H9 (cell line): ENCODE results near the gene DNASE1L3. TPM values are rescaled to one million over a fixed set of nuclear protein-coding genes. Genes with fewer than 3 reads are reported as not detected.

Experiments
- DNase-seq: peaks from one replicate; pipeline ENCODE4 v3.0.0-alpha.2; 2017
- H2AFZ ChIP-seq: one replicate; pipeline ENCODE4 v1.6.1; 2013; ENCODE audit warnings: mild to moderate bottlenecking, low read length, control low read depth, moderate library complexity
- H2AK5ac ChIP-seq: 2 replicates; pipeline ENCODE4 v1.6.1; 2013; ENCODE audit warnings: low read length, control low read depth, mixed read lengths; ENCODE audit not compliant: insufficient read length
- H2BK120ac ChIP-seq: one replicate; pipeline ENCODE4 v1.6.1; 2013; ENCODE audit warnings: low read depth, mild to moderate bottlenecking, low read length, control low read depth, inconsistent platforms; ENCODE audit not compliant: poor library complexity, severe bottlenecking
- H2BK12ac ChIP-seq: 2 replicates; pipeline ENCODE4 v1.6.1; 2013; ENCODE audit warnings: low read length, control low read depth, mixed read lengths, low read depth; ENCODE audit not compliant: insufficient read length
- H2BK15ac ChIP-seq: 2 replicates; pipeline ENCODE4 v1.6.1; 2013; ENCODE audit warnings: low read depth, low read length, control low read depth
- H2BK20ac ChIP-seq: one replicate; pipeline ENCODE4 v1.6.1; 2013; ENCODE audit warnings: low read depth, mild to moderate bottlenecking, low read length, control low read depth, inconsistent platforms; ENCODE audit not compliant: poor library complexity, severe bottlenecking
- H2BK5ac ChIP-seq: 2 replicates; pipeline ENCODE4 v1.6.1; 2013; ENCODE audit warnings: low read length, control low read depth, mixed read lengths; ENCODE audit not compliant: insufficient read length
- H3K14ac ChIP-seq: 2 replicates; pipeline ENCODE4 v1.6.1; 2013; ENCODE audit warnings: low read length, control low read depth; ENCODE audit not compliant: insufficient read depth
- H3K18ac ChIP-seq: 2 replicates; pipeline ENCODE4 v1.6.1; 2013; ENCODE audit warnings: low read depth, mild to moderate bottlenecking, mixed read lengths, low read length, control low read depth; ENCODE audit not compliant: insufficient read length
- H3K23ac ChIP-seq: 2 replicates; pipeline ENCODE4 v1.6.1; 2013; ENCODE audit warnings: low read length, control low read depth, mixed read lengths, low read depth; ENCODE audit not compliant: insufficient read length
- H3K23me2 ChIP-seq: 2 replicates; pipeline ENCODE4 v1.6.1; 2013; ENCODE audit warnings: low read depth, mild to moderate bottlenecking, mixed read lengths, low read length, control low read depth; ENCODE audit not compliant: insufficient read length, poor library complexity, severe bottlenecking
- H3K27ac ChIP-seq: 2 replicates; pipeline ENCODE4 v1.5.1; 2013; ENCODE audit warnings: low read length, control low read depth, mixed read lengths, low read depth; ENCODE audit not compliant: insufficient read length
- H3K27me3 ChIP-seq: 2 replicates; pipeline ENCODE4 v1.6.1; 2013; ENCODE audit warnings: low read length, control low read depth, inconsistent platforms; ENCODE audit not compliant: insufficient read depth
- H3K4ac ChIP-seq: 2 replicates; pipeline ENCODE4 v1.6.1; 2013; ENCODE audit warnings: low read depth, mild to moderate bottlenecking, control low read depth, inconsistent platforms, low read length, moderate library complexity
- H3K4me1 ChIP-seq: 2 replicates; pipeline ENCODE4 v1.6.1; 2013; ENCODE audit warnings: low read length, control low read depth, inconsistent platforms; ENCODE audit not compliant: insufficient read depth
- H3K4me2 ChIP-seq: 2 replicates; pipeline ENCODE4 v1.6.1; 2013; ENCODE audit warnings: low read length, control low read depth, mixed read lengths; ENCODE audit not compliant: insufficient read length, insufficient read depth
- H3K56ac ChIP-seq: 2 replicates; pipeline ENCODE4 v1.6.1; 2013; ENCODE audit warnings: low read depth, mild to moderate bottlenecking, mixed read lengths, low read length, control low read depth; ENCODE audit not compliant: insufficient read length
- H3K79me1 ChIP-seq: 2 replicates; pipeline ENCODE4 v1.6.1; 2013; ENCODE audit warnings: low read depth, mild to moderate bottlenecking, moderate library complexity, low read length, control low read depth, inconsistent platforms; ENCODE audit not compliant: insufficient read depth, poor library complexity, severe bottlenecking
- H3K79me2 ChIP-seq: 2 replicates; pipeline ENCODE4 v1.6.1; 2013; ENCODE audit warnings: low read length, control low read depth, inconsistent platforms; ENCODE audit not compliant: insufficient read depth
- H3K9ac ChIP-seq: 2 replicates; pipeline ENCODE4 v1.6.1; 2013; ENCODE audit warnings: low read length, control low read depth, mixed read lengths; ENCODE audit not compliant: insufficient read length; ENCODE audit errors: extremely low read depth
- H3K9me3 ChIP-seq: one replicate; pipeline ENCODE4 v1.6.1; 2013; ENCODE audit warnings: low read depth, low read length, inconsistent platforms; ENCODE audit not compliant: control insufficient read depth
- H3T11ph ChIP-seq: one replicate; pipeline ENCODE4 v1.6.1; 2013; ENCODE audit warnings: mild to moderate bottlenecking, low read length, control low read depth, inconsistent platforms
- H4K20me1 ChIP-seq: one replicate; pipeline ENCODE4 v1.6.1; 2013; ENCODE audit not compliant: control insufficient read depth, insufficient read length, insufficient read depth
- H4K5ac ChIP-seq: 2 replicates; pipeline ENCODE4 v1.6.1; 2013; ENCODE audit warnings: low read depth, mild to moderate bottlenecking, mixed read lengths, low read length, control low read depth; ENCODE audit not compliant: insufficient read length
- H4K8ac ChIP-seq: replicated peaks from 2 replicates; pipeline ENCODE4 v1.6.1; 2013; ENCODE audit warnings: low read length, control low read depth, mixed read lengths, low read depth; ENCODE audit not compliant: insufficient read length
- H4K91ac ChIP-seq: 2 replicates; pipeline ENCODE4 v1.6.1; 2013; ENCODE audit warnings: low read depth, mild to moderate bottlenecking, moderate library complexity, mixed read lengths, low read length, control low read depth; ENCODE audit not compliant: insufficient read length
- H3K27ac Mint-ChIP-seq, 3 experiments: 2 replicates in 2 of 3; 3 replicates in 1 of 3; pipeline ENCODE4 v1.8.0; 2020 to 2021; ENCODE audit warnings: mixed read lengths in 3 of 3, mild to moderate bottlenecking in 1 of 3, moderate library complexity in 1 of 3
- H3K27me3 Mint-ChIP-seq: 2 replicates; pipeline ENCODE4 v1.8.0; 2021; ENCODE audit warnings: low read depth, mild to moderate bottlenecking, moderate library complexity, mixed read lengths
- H3K36me3 Mint-ChIP-seq, 3 experiments: 2 replicates in 2 of 3; 3 replicates in 1 of 3; pipeline ENCODE4 v1.8.0; 2020 to 2021; ENCODE audit warnings: low read depth in 3 of 3, mixed read lengths in 3 of 3; ENCODE audit not compliant: insufficient read depth in 1 of 3
- H3K4me1 Mint-ChIP-seq, 2 experiments: 2 replicates each; pipeline ENCODE4 v1.8.0; 2020; ENCODE audit warnings: mixed read lengths in 2 of 2
- H3K4me3 Mint-ChIP-seq, 2 experiments: 2 replicates in 1 of 2; 3 replicates in 1 of 2; pipeline ENCODE4 v1.8.0; 2020 to 2021; ENCODE audit warnings: mild to moderate bottlenecking in 2 of 2, mixed read lengths in 2 of 2, moderate library complexity in 1 of 2
- H3K9me3 Mint-ChIP-seq, 2 experiments: 2 replicates in 1 of 2; 3 replicates in 1 of 2; pipeline ENCODE4 v1.8.0; 2020; ENCODE audit warnings: mild to moderate bottlenecking in 2 of 2, mixed read lengths in 2 of 2, moderate library complexity in 1 of 2
- CTCF ChIP-seq: fragments of 200-600 bp; sonication (generic); conservative IDR thresholded peaks from 3 replicates; pipeline ENCODE4 v1.8.0; 2021; ENCODE audit warnings: antibody characterized with exemption, mild to moderate bottlenecking
- WGBS: extraction: QIAGEN DNeasy Blood & Tissue Kit; methylation state at CpG from one replicate; pipeline ENCODE4 v1.1.7; 2013; ENCODE audit warnings: missing lambda C conversion rate, low lambda C conversion rate, mixed read lengths; ENCODE audit not compliant: insufficient read length; ENCODE audit errors: extremely low coverage; 5-methylcytosine and 5-hydroxymethylcytosine counted together
- total RNA-seq: library from RNA; stranded (reverse); gene quantifications from 2 replicates; pipeline ENCODE4 v1.2.1, GENCODE V29; 2021

DNASE1L3 gene
- total RNA-seq, 1 experiment from 2014 or later = not detected

GRCh38 chr3:58167431-58168351 is 43.1 kb downstream of the DNASE1L3 start:
- Histone ChIP-seq H3K23ac (no peak overlapping the region), H4K5ac (no peak overlapping the region), H4K20me1 (no peaks in the 10 kb centered on the region), H3T11ph (no peak overlapping the region), H3K4me1 (no peaks in the 10 kb centered on the region), H2BK20ac (no peak overlapping the region), H3K23me2 (no peaks in the 10 kb centered on the region), H2AK5ac (no peak overlapping the region), H4K8ac (no peak overlapping the region), H3K4ac (no peak overlapping the region), H3K79me2 (no peaks in the 10 kb centered on the region), H3K27me3 (no peaks in the 10 kb centered on the region), H3K14ac (no peak overlapping the region), H3K18ac (no peak overlapping the region), H2BK5ac (no peak overlapping the region), H3K4me2 (no peak overlapping the region), H2BK15ac (no peak overlapping the region), H2BK120ac (no peak overlapping the region), H3K79me1 (no peaks in the 10 kb centered on the region), H4K91ac (no peak overlapping the region), H3K56ac (no peak overlapping the region), H3K27ac (no peak overlapping the region), H2AFZ (no peak overlapping the region), H2BK12ac (no peak overlapping the region), H3K9me3 (no peaks in the 10 kb centered on the region), H3K9ac (no peak overlapping the region)
- Mint-ChIP-seq H3K9me3 (no peaks in the 10 kb centered on the region), H3K27me3 (no peaks in the 10 kb centered on the region), H3K4me3 (no peak overlapping the region), H3K27ac (no peak overlapping the region; a peak in 1 of 7 replicates), H3K4me1 (peaks cover 2 to 6% of the 10 kb centered on the region in 2 experiments), H3K36me3 (peaks cover 8 to 59% (median 44%) of the 10 kb centered on the region in 3 experiments)
- peak; percentile 97 for TF ChIP-seq CTCF
- peak; percentile 79 for DNase-seq
- no CpG with 5 or more reads among the region's 16 CpGs for WGBS
